H9 (cell line): ENCODE data around the gene FAM149B1. TPM values are rescaled to one million over a fixed set of nuclear protein-coding genes. Genes with fewer than 3 reads are reported as not detected.
A peak's percentile ranks its signal among the peaks of the same experiment; 100 is the strongest.

ENCODE experiments used
- DNase-seq: peaks from one replicate; pipeline ENCODE4 v3.0.0-alpha.2; 2017
- H2AFZ ChIP-seq: one replicate; pipeline ENCODE4 v1.6.1; 2013; ENCODE audit warnings: mild to moderate bottlenecking, low read length, control low read depth, moderate library complexity
- H2AK5ac ChIP-seq: 2 replicates; pipeline ENCODE4 v1.6.1; 2013; ENCODE audit warnings: low read length, control low read depth, mixed read lengths; ENCODE audit not compliant: insufficient read length
- H2BK120ac ChIP-seq: one replicate; pipeline ENCODE4 v1.6.1; 2013; ENCODE audit warnings: low read depth, mild to moderate bottlenecking, low read length, control low read depth, inconsistent platforms; ENCODE audit not compliant: poor library complexity, severe bottlenecking
- H2BK12ac ChIP-seq: 2 replicates; pipeline ENCODE4 v1.6.1; 2013; ENCODE audit warnings: low read length, control low read depth, mixed read lengths, low read depth; ENCODE audit not compliant: insufficient read length
- H2BK15ac ChIP-seq: 2 replicates; pipeline ENCODE4 v1.6.1; 2013; ENCODE audit warnings: low read depth, low read length, control low read depth
- H2BK20ac ChIP-seq: one replicate; pipeline ENCODE4 v1.6.1; 2013; ENCODE audit warnings: low read depth, mild to moderate bottlenecking, low read length, control low read depth, inconsistent platforms; ENCODE audit not compliant: poor library complexity, severe bottlenecking
- H2BK5ac ChIP-seq: 2 replicates; pipeline ENCODE4 v1.6.1; 2013; ENCODE audit warnings: low read length, control low read depth, mixed read lengths; ENCODE audit not compliant: insufficient read length
- H3K14ac ChIP-seq: 2 replicates; pipeline ENCODE4 v1.6.1; 2013; ENCODE audit warnings: low read length, control low read depth; ENCODE audit not compliant: insufficient read depth
- H3K18ac ChIP-seq: 2 replicates; pipeline ENCODE4 v1.6.1; 2013; ENCODE audit warnings: low read depth, mild to moderate bottlenecking, mixed read lengths, low read length, control low read depth; ENCODE audit not compliant: insufficient read length
- H3K23ac ChIP-seq: 2 replicates; pipeline ENCODE4 v1.6.1; 2013; ENCODE audit warnings: low read length, control low read depth, mixed read lengths, low read depth; ENCODE audit not compliant: insufficient read length
- H3K23me2 ChIP-seq: 2 replicates; pipeline ENCODE4 v1.6.1; 2013; ENCODE audit warnings: low read depth, mild to moderate bottlenecking, mixed read lengths, low read length, control low read depth; ENCODE audit not compliant: insufficient read length, poor library complexity, severe bottlenecking
- H3K27ac ChIP-seq: 2 replicates; pipeline ENCODE4 v1.5.1; 2013; ENCODE audit warnings: low read length, control low read depth, mixed read lengths, low read depth; ENCODE audit not compliant: insufficient read length
- H3K27me3 ChIP-seq: 2 replicates; pipeline ENCODE4 v1.6.1; 2013; ENCODE audit warnings: low read length, control low read depth, inconsistent platforms; ENCODE audit not compliant: insufficient read depth
- H3K4ac ChIP-seq: 2 replicates; pipeline ENCODE4 v1.6.1; 2013; ENCODE audit warnings: low read depth, mild to moderate bottlenecking, control low read depth, inconsistent platforms, low read length, moderate library complexity
- H3K4me1 ChIP-seq: 2 replicates; pipeline ENCODE4 v1.6.1; 2013; ENCODE audit warnings: low read length, control low read depth, inconsistent platforms; ENCODE audit not compliant: insufficient read depth
- H3K4me2 ChIP-seq: 2 replicates; pipeline ENCODE4 v1.6.1; 2013; ENCODE audit warnings: low read length, control low read depth, mixed read lengths; ENCODE audit not compliant: insufficient read length, insufficient read depth
- H3K56ac ChIP-seq: 2 replicates; pipeline ENCODE4 v1.6.1; 2013; ENCODE audit warnings: low read depth, mild to moderate bottlenecking, mixed read lengths, low read length, control low read depth; ENCODE audit not compliant: insufficient read length
- H3K79me1 ChIP-seq: 2 replicates; pipeline ENCODE4 v1.6.1; 2013; ENCODE audit warnings: low read depth, mild to moderate bottlenecking, moderate library complexity, low read length, control low read depth, inconsistent platforms; ENCODE audit not compliant: insufficient read depth, poor library complexity, severe bottlenecking
- H3K79me2 ChIP-seq: 2 replicates; pipeline ENCODE4 v1.6.1; 2013; ENCODE audit warnings: low read length, control low read depth, inconsistent platforms; ENCODE audit not compliant: insufficient read depth
- H3K9ac ChIP-seq: 2 replicates; pipeline ENCODE4 v1.6.1; 2013; ENCODE audit warnings: low read length, control low read depth, mixed read lengths; ENCODE audit not compliant: insufficient read length; ENCODE audit errors: extremely low read depth
- H3K9me3 ChIP-seq: one replicate; pipeline ENCODE4 v1.6.1; 2013; ENCODE audit warnings: low read depth, low read length, inconsistent platforms; ENCODE audit not compliant: control insufficient read depth
- H3T11ph ChIP-seq: one replicate; pipeline ENCODE4 v1.6.1; 2013; ENCODE audit warnings: mild to moderate bottlenecking, low read length, control low read depth, inconsistent platforms
- H4K20me1 ChIP-seq: one replicate; pipeline ENCODE4 v1.6.1; 2013; ENCODE audit not compliant: control insufficient read depth, insufficient read length, insufficient read depth
- H4K5ac ChIP-seq: 2 replicates; pipeline ENCODE4 v1.6.1; 2013; ENCODE audit warnings: low read depth, mild to moderate bottlenecking, mixed read lengths, low read length, control low read depth; ENCODE audit not compliant: insufficient read length
- H4K8ac ChIP-seq: replicated peaks from 2 replicates; pipeline ENCODE4 v1.6.1; 2013; ENCODE audit warnings: low read length, control low read depth, mixed read lengths, low read depth; ENCODE audit not compliant: insufficient read length
- H4K91ac ChIP-seq: 2 replicates; pipeline ENCODE4 v1.6.1; 2013; ENCODE audit warnings: low read depth, mild to moderate bottlenecking, moderate library complexity, mixed read lengths, low read length, control low read depth; ENCODE audit not compliant: insufficient read length
- H3K27ac Mint-ChIP-seq, 3 experiments: 2 replicates in 2 of 3; 3 replicates in 1 of 3; pipeline ENCODE4 v1.8.0; 2020 to 2021; ENCODE audit warnings: mixed read lengths in 3 of 3, mild to moderate bottlenecking in 1 of 3, moderate library complexity in 1 of 3
- H3K27me3 Mint-ChIP-seq: 2 replicates; pipeline ENCODE4 v1.8.0; 2021; ENCODE audit warnings: low read depth, mild to moderate bottlenecking, moderate library complexity, mixed read lengths
- H3K36me3 Mint-ChIP-seq, 3 experiments: 2 replicates in 2 of 3; 3 replicates in 1 of 3; pipeline ENCODE4 v1.8.0; 2020 to 2021; ENCODE audit warnings: low read depth in 3 of 3, mixed read lengths in 3 of 3; ENCODE audit not compliant: insufficient read depth in 1 of 3
- H3K4me1 Mint-ChIP-seq, 2 experiments: 2 replicates each; pipeline ENCODE4 v1.8.0; 2020; ENCODE audit warnings: mixed read lengths in 2 of 2
- H3K4me3 Mint-ChIP-seq, 2 experiments: 2 replicates in 1 of 2; 3 replicates in 1 of 2; pipeline ENCODE4 v1.8.0; 2020 to 2021; ENCODE audit warnings: mild to moderate bottlenecking in 2 of 2, mixed read lengths in 2 of 2, moderate library complexity in 1 of 2
- H3K9me3 Mint-ChIP-seq, 2 experiments: 2 replicates in 1 of 2; 3 replicates in 1 of 2; pipeline ENCODE4 v1.8.0; 2020; ENCODE audit warnings: mild to moderate bottlenecking in 2 of 2, mixed read lengths in 2 of 2, moderate library complexity in 1 of 2
- CTCF ChIP-seq: fragments of 200-600 bp; sonication (generic); conservative IDR thresholded peaks from 3 replicates; pipeline ENCODE4 v1.8.0; 2021; ENCODE audit warnings: antibody characterized with exemption, mild to moderate bottlenecking
- WGBS: extraction: QIAGEN DNeasy Blood & Tissue Kit; methylation state at CpG from one replicate; pipeline ENCODE4 v1.1.7; 2013; ENCODE audit warnings: missing lambda C conversion rate, low lambda C conversion rate, mixed read lengths; ENCODE audit not compliant: insufficient read length; ENCODE audit errors: extremely low coverage; 5-methylcytosine and 5-hydroxymethylcytosine counted together
- total RNA-seq: library from RNA; stranded (reverse); gene quantifications from 2 replicates; pipeline ENCODE4 v1.2.1, GENCODE V29; 2021

Gene FAM149B1
- total RNA-seq, 1 experiment from 2014 or later, result 17.9 TPM

GRCh38 chr10:73166972-73167371, 947 bp upstream of the FAM149B1 start:
- Histone ChIP-seq H4K91ac (no peak overlapping the region), H3K56ac (no peak overlapping the region), H3T11ph (no peak overlapping the region), H3K14ac (no peak overlapping the region), H3K18ac (no peak overlapping the region), H3K23me2 (peaks cover 7% of the 10 kb centered on the region), H3K27ac (no peak overlapping the region), H3K79me1 (peaks cover 6% of the 10 kb centered on the region), H4K5ac (no peak overlapping the region), H2BK5ac (no peak overlapping the region), H3K9ac (no peak overlapping the region), H2BK15ac (no peak overlapping the region), H3K79me2 (peaks cover 5% of the 10 kb centered on the region; the same call in 1 of the 2 replicates), H2AFZ (no peak overlapping the region), H2BK12ac (no peak overlapping the region), H3K4ac (no peak overlapping the region), H3K4me2 (peak overlapping the region; percentile 100), H3K23ac (no peak overlapping the region), H3K9me3 (no peaks in the 10 kb centered on the region), H3K4me1 (no peaks in the 10 kb centered on the region), H4K8ac (no peak overlapping the region), H2BK20ac (no peak overlapping the region), H4K20me1 (no peaks in the 10 kb centered on the region), H2AK5ac (no peak overlapping the region), H3K27me3 (no peaks in the 10 kb centered on the region), H2BK120ac (no peak overlapping the region)
- H3K27ac Mint-ChIP-seq, result peak overlapping the region in 2 of 3 experiments; percentile 56 to 100; a peak in 3 of 7 replicates
- no peak for TF ChIP-seq CTCF
- WGBS, result no CpG with 5 or more reads among the region's 2 CpGs
- H3K27me3 Mint-ChIP-seq, result no peaks in the 10 kb centered on the region
- peaks cover 0 to 3% of the 10 kb centered on the region in 2 experiments; a peak in 1 of 5 replicates for H3K9me3 Mint-ChIP-seq
- peaks cover 12 to 29% (median 21%) of the 10 kb centered on the region in 3 experiments for H3K36me3 Mint-ChIP-seq
- peaks cover 13 to 14% of the 10 kb centered on the region in 2 experiments for H3K4me1 Mint-ChIP-seq
- DNase-seq, result no peak
- peak overlapping the region; percentile 99 to 100 for H3K4me3 Mint-ChIP-seq
